ENCODE measurements around the gene PCBP1. TPM values are rescaled to one million over a fixed set of nuclear protein-coding genes. Genes with fewer than 3 reads are reported as not detected.

PCBP1 gene
- 32.2 and 39.1 TPM in 2 replicates for total RNA-seq

GRCh38 chr2:70086838-70087701 is at the start of gene PCBP1:
Gene PCBP1 (plus strand): TSS chr2:70087477. CDS start chr2:70087744, 267 bp downstream.

Other genes starting within 250 kb of the PCBP1 start
- 46.1 and 61.5 TPM in 2 replicates for gene SNRNP27, start 193.5 kb upstream of the PCBP1 start, total RNA-seq
- 5.1 and 12.2 TPM in 2 replicates for gene MXD1, start 172.4 kb upstream of the PCBP1 start, total RNA-seq
- gene ASPRV1, start 125.8 kb upstream of the PCBP1 start, total RNA-seq, result 0.11 and 0.12 TPM in 2 replicates
- gene C2orf42, start 103.5 kb downstream of the PCBP1 start, total RNA-seq, result 14.2 and 20.0 TPM in 2 replicates
- gene TIA1, start 161.2 kb downstream of the PCBP1 start, total RNA-seq, result 97.9 and 99.6 TPM in 2 replicates
- 46.7 and 86.1 TPM in 2 replicates for gene PCYOX1, start 170.7 kb downstream of the PCBP1 start, total RNA-seq
- 184 and 426 TPM in 2 replicates for gene SNRPG, start 206.3 kb downstream of the PCBP1 start, total RNA-seq
- 18.2 and 35.0 TPM in 2 replicates for gene FAM136A, start 214.6 kb downstream of the PCBP1 start, total RNA-seq